ENCODE results near the gene GNPTG.

- TF ChIP-seq CTCF (conservative IDR thresholded peaks at IDR 0.05), result no peak
- no peak for TF ChIP-seq EZH2 (IDR thresholded peaks at IDR 0.05; ENCODE audit: low read depth)
Measured at GRCh38 chr16:1337486-1337885, 14.2 kb upstream of the GNPTG start.
